ENCODE measurements around the gene INSC.

Gene INSC

GRCh38 chr11:15293975-15294620 is 179.4 kb downstream of the INSC start:
- no peak for DNase-seq (ENCODE audit: low read depth)

GRCh38 chr11:15295695-15296094 is 181.0 kb downstream of the INSC start:
- DNase-seq (ENCODE audit: low read depth): no peak

Data from T-helper 22 cell (primary cell).